GM19043 (cell line): ENCODE data around the gene C21orf58.

ENCODE experiments used
- ATAC-seq: cut with Tn5 transposase; IDR thresholded peaks from one replicate; pipeline ENCODE4 v1.9.1; 2021; ENCODE audit warnings: low read depth; ENCODE audit not compliant: unreplicated experiment

Gene C21orf58

DNA sequence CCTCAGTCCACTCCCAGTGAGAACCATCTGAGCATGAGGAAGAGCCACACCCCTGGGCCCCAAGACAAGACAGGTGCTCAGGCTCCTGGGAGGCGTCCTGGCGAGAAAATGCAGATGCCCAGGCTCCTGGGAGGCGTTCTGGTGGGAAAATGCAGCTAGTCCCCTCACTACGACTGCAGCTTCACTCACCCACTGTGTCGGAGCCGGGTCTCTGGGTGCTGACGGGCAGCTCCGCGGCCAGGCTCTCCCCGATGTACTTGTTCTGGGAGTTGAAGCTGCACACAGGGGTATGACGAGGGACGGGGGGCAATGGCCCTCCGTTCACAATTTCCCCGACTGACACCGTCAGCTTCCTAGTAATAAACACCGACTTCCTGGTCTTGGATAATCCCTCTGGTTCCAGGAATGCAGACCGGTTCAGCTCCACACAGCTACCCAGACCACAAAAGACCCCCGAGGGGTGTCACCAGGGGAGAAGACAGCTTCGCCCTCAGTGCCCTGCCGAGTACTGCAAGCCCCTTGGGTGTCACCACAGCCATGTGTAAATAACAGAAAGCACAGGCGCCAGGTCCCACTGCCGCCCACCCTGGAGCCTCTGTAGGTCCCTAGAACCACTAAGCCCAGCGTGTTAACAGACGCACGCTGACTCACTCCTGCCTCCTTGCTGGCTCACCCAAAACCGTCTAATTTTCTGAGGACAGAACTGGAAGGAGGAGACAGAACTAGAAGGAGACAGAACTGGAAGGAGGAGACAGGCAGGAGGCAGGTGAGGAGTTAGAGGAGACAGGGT lies 57.7 kb downstream of the C21orf58 start:
- no peak for ATAC-seq

DNA sequence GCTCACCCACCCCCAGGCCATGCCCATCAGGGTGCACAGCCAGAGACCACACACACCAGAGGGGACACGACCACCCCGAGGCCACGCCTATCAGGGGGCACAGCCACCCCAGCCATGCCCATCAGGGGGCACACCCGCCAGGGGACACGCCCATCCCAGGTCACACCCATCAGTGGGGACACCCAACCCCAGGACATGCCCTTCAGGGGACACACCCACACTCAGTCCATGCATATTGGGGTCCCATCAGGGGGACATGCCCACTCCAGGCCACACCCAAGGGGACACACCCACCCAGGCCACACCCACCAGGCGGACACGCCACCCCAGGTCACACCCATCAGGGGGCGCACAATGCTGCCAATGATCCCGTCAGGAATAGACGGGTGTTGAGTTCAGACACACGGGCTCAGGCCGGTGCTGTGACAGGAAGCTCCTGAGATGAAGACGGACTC lies 59.0 kb downstream of the C21orf58 start:
- ATAC-seq, result no peak

DNA sequence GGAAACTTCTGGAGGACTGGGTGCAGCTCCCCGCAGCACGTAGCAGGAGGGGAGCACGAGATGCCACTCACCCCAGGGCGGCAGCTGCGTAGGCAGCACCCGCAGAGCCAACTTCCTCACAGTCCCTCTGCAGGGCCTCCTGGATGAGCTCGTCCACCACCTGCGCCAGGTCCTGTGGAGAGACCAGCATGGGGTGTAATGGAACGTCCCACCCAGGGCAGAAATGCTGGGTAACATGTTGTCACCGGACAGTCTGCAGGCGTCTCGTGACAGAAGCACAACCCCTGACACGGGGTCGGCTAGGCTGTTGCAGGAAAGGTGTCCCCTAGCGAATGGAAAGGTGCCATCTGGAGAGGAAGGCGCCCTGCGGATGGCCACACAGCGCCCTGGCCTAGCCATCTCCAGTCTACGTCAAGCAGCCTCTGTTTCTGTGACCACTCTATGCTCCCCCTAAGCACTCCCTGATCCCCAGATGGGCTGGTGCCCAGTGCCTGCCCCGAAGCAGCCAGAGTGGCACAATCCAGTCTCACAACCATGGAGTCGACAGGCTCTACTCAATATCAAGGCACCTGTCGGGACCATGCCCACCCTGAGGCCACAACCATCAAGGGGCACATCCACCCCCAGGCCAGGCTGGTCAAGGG lies 59.5 kb downstream of the C21orf58 start:
- no peak for ATAC-seq

DNA sequence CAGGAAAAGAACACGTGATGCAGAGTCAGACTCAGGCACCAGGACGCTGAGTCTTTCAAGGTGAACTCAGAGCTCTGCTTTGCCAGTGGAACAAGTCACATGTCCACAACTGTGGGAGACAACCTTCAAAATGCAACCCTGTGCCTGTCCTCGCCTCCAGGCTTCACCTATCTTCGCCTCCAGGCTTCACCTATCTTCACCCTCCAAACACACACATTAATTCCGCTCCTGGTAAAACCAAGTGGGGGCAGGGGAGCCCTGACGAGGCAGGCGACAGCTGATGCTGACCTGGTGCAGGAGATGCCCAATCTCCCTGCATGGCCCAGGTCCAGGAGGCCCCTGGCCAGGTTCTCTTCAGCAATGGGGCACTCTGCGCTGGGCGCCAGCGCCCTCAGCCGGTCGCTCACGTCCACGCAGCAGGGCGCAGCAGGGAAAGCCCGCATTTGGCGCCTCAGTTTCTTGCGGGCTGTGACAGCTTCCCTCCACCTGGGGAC lies 67.1 kb downstream of the C21orf58 start:
- ATAC-seq, result no peak

DNA sequence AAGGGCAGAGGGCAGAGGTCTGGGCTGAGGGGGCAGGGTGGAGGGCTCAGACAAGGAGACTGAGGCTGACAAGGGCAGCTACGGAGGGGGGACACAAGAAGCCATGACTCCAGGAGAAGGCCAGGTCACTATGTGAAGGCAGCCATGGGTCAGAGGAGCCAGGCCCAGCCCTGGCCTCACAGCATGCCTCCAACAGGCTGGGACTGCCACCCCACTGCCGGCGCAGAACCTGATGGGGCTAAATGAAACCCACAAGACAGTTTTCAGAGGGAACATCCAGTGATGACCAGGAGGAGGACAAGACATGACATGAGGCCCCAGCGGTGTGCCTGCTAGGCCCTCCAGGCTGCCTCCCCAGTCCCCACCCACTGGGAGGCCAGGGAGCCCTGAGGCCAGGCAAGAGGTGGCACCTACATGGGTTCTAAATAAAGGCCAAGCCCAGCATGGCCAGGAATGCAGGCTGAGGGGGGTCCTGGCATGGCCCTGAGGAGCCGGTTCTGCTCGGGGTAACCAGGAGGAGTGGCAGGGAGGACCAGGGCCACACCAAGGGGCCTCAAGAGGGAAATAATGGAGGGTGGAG lies 67.8 kb downstream of the C21orf58 start:
- ATAC-seq, result no peak

DNA sequence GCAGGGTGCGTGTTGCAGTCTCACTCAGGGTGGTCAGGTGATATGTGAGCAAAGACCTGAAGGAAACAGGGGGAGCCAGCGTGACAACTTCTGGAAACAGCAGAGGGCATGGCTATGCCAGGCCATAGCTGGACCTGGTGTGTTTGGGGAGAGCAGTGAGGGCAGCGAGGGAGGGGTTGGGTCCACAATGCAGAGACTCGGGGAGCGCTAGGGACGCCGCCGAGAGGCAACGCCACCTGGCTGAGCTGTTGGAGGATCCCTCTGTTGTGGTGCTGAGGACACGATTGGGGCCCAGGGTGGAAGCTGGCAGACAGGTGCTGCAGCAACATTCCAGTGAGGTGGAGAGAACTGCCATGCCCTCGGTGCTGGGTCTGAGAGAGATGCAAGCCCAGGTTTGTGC lies 68.5 kb downstream of the C21orf58 start:
- no peak for ATAC-seq

DNA sequence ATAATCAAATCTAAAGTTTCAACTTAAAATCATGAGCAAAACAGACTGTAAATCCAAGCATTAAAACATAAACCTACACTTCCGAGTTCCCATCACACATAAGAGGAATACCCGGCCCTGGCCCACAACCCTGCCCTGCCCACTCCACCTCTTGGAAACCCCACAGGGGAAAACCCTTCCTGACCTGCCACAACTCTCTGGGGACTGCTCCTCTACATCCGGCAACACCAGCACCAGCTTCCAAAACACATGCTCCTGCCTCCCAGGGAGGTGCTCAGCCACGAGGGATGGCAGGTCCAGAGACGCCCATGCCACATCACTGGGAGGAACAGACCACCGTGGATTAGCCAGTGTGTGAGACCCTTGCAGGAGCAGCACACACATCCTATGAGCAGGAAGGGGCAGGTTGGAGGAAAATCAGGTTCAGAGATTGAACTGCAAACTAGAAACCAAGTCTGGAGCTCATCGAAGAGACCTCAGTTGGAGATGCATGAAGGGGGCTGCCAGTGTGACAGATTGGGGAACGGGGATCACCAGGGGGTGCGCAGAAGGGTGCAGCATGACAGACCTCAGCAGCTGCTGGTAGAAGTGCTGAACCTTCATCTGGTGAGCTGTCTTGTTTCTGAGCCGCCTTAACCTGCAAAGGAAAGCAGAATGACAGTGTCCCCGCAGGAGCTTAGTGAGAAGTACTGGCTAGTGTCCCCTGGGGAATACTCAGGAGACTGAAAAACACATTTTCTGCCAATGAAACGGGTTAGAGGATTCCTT lies 69.3 kb downstream of the C21orf58 start:
- no peak for ATAC-seq

DNA sequence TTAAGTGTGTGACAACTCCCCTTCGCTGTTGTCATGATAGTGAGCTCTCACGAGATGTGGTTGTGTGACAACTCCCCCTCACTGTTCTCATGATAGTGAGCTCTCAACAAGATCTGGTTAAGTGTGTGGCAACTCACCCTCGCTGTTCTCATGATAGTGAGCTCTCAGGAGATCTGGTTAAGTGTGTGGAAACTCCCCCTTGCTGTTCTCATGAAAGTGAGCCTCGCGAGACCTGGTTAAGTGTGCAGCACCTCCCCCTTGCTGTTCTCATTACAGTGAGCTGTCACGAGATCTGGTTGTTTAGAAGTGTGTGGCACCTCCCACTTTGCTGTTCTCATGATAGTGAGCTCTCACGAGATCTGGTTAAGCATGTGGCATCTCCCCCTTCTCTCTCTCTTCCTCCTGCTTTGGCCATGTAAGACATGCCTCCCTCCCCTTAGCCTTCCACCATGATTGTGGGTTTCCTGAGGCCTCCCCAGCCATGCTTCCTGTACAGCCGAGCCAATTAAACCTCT lies 70.0 kb downstream of the C21orf58 start:
- no peak for ATAC-seq

DNA sequence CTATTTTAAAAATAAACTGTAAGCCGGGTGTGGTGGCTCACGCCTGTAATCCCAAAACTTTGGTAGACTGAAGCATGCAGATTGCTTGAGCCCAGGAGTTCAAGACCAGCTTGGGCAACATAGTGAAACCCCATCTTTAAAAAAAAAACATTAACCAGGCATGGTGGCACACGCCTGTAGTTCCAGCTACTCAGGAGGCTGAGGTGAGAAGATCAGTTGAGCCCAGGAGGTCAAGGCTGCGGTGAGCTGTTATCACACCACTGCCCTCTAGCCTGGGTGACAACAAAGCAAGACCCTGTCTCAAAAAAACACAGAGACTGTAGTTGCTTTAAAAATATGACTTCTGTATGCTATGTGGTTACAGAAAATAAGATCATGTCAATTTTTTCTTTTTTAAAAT lies 70.8 kb downstream of the C21orf58 start:
- ATAC-seq, result no peak
